AG09319 (cell line): Measurements from ENCODE around the gene PSD2.
A peak's percentile ranks its signal among the peaks of the same experiment; 100 is the strongest.

ENCODE experiments used
- DNase-seq: peaks from one replicate; pipeline ENCODE4 v3.0.0-alpha.2; 2010; ENCODE audit warnings: low read depth; ENCODE audit errors: extremely low read depth
- CTCF ChIP-seq: IDR thresholded peaks from 2 replicates; pipeline ENCODE4 v1.5.1; 2011; ENCODE audit warnings: low read depth, mild to moderate bottlenecking, inconsistent platforms, low read length, moderate library complexity

The PSD2 gene

GRCh38 chr5:139764886-139765408 lies 30.7 kb upstream of the PSD2 start:
- no peak for DNase-seq
- no peak for TF ChIP-seq CTCF

- peak; percentile 79 for TF ChIP-seq CTCF
- no peak for DNase-seq
These were observed 30.0 kb upstream of the PSD2 start for GRCh38 chr5:139765409-139766217.

- TF ChIP-seq CTCF, result no peak
- no peak for DNase-seq
These were observed 27.6 kb upstream of the PSD2 start for GRCh38 chr5:139767960-139768359.

- no peak for DNase-seq
- no peak for TF ChIP-seq CTCF
These were observed 26.7 kb upstream of the PSD2 start for GRCh38 chr5:139768807-139769465.

GRCh38 chr5:139769477-139769876 lies 26.1 kb upstream of the PSD2 start:
- TF ChIP-seq CTCF, result no peak
- no peak for DNase-seq

GRCh38 chr5:139770722-139771121 lies 24.9 kb upstream of the PSD2 start:
- TF ChIP-seq CTCF, result no peak
- DNase-seq, result no peak
